Stimulated activated CD4-positive, alpha-beta T cell treated with anti-CD3 and anti-CD28 coated beads, Interleukin-15, amount 100 ng/mL, for 24 hours (primary cell): ENCODE measurements around the gene AMDHD1.
A peak's percentile ranks its signal among the peaks of the same experiment; 100 is the strongest.

Experiments
- DNase-seq: peaks from one replicate; pipeline ENCODE4 v3.0.0-alpha.2; 2020

Gene AMDHD1

DNA sequence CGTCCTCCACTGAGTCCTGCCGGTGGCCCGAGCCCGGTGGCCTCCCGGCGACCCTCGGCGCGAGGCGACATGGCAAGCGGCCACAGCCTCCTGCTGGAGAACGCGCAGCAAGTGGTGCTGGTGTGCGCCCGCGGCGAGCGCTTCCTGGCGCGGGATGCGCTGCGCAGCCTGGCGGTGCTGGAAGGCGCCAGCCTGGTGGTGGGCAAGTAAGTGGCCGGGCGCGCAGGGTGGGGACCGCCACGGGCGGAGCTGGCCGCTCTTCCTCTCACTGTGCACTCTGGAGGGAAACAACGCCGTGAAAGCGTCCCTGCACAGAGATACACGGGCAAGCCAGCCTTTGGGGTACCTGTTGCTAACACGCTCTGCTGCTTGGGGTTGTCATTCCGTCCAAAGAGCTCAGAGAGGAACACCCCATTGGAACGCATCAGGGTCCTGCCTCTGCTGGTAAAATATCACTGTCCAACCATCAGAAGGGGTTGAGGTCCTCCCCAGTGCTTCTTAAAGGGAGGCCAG lies at the start of gene AMDHD1:
TSS of gene AMDHD1 (plus strand) at position 2 of the 513 bp plus-strand sequence. CDS start at position 70, 68 bp downstream.
- DNase-seq, result peak; percentile 77

GRCh38 chr12:95896846-95897245 lies 46.3 kb upstream of the AMDHD1 start:
- DNase-seq, result no peak

DNA sequence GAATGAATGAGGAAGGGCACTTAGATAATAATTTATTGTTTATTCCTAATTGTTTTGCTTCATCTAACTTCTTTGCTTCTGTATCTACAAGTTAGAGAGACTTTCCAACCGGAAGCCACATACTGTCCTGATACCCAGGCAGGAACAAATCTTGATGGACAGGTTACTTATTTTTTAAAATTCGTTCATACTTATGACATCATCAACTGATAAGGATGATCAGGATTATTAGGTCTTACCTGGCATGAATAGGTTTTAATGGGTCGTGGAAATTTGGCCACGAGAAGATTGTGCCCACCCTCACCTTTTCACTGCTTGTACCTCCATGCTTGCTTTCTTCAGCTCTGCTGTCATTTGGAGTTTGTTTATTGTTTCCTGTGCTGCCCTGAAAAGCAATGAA lies 45.0 kb upstream of the AMDHD1 start:
- no peak for DNase-seq

GRCh38 chr12:95908573-95908972 lies 34.6 kb upstream of the AMDHD1 start:
- DNase-seq, result no peak

- no peak for DNase-seq
Measured at GRCh38 chr12:95909871-95910270, 33.3 kb upstream of the AMDHD1 start.

DNA sequence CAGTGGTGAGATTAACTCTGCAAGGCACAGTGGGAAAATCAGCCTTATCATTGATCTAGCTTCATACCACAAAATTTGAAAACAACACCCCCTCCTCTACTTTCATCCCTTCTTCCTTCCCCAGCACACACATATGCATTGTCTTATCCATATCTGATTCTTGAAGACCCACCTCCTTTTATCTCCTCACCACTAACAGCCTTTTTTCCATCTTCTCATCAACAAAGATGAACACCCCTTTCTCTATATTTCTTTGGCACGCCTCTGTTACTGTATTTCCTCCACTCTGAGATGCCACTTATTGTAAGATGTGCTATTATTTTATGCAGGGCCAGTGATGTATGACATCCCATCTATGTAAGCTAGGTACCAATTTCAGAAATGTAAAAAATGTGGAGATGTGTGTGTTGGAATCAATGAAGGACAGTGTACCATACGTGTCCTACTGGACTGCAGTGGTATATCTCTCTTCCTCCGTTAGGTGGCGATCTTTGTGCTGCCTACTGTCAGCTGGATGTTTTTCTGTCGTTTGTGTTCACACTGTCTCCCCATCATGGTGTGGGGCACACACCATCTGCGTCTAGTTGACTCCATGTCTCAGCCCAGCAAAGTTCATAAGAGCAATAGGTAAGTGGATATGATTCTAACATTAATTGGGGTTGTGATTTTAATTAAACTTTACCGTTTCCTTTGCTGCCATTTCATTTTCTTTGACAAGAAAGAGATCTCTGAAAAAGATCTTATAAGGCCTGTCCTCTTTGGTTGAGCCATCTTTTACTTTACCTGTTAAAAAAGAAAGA lies 24.7 kb upstream of the AMDHD1 start:
- DNase-seq, result peak; percentile 45

DNA sequence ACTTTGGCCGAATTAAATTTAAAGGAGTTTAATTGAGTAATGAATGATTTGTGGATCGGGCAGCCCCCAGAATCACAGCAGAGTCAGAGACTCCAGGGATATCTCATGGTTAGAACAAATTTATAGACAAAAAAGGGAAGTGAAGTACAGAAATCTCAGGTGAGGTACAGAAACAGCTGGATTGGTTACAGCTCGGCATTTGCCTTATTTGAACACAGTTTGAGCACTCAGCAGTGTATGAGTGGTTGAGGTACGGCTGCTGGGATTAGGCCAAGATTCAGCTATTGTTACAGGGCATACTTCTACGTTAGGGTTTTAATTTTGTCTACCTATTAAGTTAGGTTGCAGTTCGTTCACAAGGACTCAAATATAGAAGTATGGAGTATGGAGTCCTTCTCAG lies 24.0 kb upstream of the AMDHD1 start:
- DNase-seq, result no peak

DNA sequence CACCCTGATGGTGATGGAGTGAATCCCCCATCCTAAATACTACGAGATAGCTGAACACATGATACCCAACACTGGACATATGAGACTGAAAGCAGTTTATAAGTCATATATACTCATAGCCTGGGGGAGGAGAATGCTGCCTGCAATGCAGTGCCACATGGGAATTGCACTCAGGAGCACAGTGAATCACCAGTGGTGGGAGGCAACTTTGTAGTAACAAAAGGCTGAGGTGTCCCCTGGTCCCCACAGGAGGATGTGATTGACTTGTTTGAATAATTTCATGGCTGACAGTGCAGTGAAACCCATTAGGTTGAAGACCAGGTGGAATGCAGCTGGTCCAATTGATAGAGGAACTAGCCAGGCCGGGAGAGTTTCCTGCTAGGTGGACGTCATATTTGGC lies 20.9 kb upstream of the AMDHD1 start:
- DNase-seq, result no peak

DNA sequence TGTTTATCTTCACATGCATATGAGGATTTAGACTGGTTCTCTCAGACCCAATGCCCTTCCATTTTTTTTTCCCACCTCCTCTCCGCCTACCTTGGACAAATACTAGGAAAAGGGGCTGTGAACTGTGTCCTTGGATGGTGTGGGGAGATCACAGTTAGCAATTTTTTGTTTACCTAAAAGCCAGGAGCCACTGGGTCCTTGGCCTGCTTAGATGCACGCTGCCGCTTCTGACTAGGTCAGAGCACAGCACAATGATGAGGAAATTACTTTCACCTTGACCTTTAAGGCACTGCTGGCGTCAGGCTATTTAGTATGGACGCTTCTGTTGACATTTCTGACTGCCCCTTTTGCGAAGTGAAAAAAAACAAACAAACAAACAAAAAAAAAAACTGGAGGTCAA lies 2.6 kb upstream of the AMDHD1 start:
- no peak for DNase-seq

DNA sequence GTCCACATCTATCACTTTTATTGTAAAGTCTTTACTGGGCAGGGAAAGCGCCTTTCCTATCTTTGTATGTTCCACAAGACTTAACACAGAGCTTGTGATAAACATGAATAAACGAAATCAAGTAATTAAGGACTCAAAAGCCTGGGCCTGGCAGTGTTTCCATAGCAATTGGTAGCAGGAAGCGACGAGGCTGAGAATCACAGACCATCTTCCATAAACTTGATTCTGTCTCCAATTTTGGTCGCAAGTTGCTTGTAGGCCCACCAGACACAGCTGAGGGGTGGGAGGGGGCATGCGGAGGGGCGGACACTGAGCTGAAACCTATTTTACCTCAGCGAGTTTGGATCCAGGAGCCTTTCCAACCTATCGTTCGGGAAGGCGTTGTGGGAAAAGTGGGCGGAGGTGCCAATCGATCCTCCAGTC lies 1.0 kb upstream of the AMDHD1 start:
- DNase-seq, result no peak

DNA sequence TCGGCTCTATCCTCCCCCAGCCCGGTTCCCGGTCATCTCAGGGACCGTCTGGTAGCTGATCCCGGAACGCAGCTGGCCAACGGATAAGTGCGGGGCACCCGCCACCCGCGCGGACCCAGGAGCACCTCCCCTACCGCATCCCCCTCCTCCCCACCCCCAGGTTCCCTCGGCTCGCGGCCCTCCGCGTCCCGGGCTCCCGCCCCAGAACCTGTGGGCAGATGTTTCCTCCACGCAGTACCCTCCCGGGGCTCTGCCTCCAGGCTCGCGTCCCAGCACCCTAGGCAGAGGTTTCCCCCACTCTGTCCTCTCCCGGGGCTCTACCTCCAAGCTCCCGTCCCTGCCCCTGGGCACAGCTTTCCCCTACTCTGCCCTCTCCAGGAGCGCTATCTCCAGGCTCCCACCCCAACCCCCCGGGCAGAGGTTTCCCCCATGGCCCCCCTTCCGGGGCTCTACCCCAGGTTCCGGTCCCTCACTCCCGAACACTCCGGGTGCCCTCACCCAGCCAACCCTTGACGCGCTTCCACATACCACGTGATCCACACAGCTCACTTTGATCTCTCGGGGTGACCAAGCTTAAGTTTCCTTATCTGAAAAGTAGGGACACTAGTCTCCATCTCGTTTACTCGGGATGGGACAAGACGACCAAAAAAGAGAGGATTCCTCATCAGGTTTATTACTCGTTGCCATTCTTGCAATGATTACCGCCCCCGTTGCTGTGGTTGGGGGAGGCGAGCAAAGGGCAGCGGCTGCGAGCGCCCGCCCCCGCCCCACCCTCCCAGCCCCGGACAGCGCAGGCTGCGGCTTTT lies 404 bp upstream of the AMDHD1 start, which contains the start of gene CCDC38:
TSS of gene CCDC38 (minus strand) at position 91 of the 806 bp plus-strand sequence. CDS start 6,105 bp downstream, outside the sequence.
- DNase-seq, result peak; percentile 91

DNA sequence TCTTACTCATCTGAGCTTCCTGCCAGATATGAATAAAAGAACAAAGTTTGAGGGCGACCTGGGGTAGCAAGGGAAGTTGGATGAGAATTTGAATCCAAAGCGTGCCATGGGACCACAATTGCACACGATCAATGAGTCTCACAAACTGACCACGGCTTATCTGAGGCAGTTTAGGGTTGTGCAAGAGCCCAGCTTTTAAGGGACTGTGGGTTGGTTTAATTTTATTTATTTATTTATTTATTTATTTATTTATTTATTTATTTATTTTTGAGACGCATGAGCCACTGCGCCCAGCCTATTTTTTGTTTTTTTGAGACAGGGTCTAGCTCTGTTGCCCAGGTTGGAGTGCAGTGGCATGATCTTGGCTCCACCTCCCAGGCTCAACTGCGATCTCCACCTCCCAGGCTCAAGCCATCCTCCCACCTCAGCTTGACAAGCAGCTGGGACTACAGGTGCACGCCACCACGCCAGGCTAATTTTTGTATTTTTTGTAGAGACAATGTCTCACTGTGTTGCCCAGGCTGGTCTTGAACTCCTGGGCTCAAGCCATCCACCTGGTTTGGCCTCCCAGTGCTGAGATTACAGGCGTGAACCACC lies 1.1 kb downstream of the AMDHD1 start:
- DNase-seq, result no peak

DNA sequence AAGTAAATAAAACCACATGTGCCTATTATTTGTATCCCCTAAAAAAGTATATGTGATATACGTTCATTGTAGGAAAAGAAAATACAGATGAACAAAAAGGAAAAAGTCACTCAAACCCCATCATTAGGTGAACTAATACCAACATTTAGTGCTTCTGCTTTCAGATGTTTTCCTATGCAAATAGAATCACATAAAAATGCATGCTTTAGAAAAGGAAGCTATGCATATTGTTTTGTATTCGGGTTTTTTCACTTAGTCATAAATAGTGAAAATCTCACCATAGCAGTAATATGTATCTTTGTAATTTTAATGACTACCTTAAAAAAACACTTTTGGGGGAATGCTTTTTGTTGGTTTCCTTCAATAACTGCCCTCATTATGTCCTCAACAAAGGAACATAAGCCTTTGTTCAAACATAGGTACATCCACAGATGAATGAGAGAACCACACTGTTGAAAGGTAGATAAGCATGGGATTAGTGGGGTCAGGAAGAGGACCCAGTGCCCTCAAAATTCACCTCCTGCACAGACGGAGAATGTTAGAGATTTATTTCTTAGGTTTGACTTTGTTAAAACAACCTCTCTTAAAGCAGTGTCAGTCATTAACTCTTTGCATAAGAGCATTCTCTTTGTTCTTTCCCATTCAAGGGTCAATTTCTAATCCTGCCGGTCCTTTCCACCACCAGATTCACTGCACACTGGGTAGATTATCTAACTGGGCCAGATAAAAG lies 6.5 kb downstream of the AMDHD1 start:
- DNase-seq, result no peak

- DNase-seq, result no peak
Measured at GRCh38 chr12:95951515-95951914, 8.4 kb downstream of the AMDHD1 start.

DNA sequence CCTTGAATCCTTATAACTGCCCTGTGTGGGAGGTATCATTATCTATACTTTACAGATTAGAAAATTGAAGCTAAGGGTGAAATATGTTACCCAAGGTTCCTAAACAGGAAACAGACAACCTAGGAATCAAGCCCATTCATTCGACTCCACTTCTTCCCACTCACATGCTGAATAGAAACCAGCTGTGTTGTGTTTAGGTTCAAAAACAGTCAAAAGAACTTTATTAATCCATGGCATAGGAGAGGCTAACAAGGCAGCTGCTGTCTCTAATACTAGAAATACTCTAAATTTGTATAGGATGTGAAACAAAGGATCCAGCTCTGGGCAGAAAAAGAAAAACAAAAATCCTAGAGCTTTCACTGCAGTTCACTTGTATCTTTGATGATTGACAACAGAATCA lies 9.9 kb downstream of the AMDHD1 start:
- no peak for DNase-seq

GRCh38 chr12:95955549-95956159 lies 12.5 kb downstream of the AMDHD1 start:
- DNase-seq, result no peak

GRCh38 chr12:95956557-95957145 lies 13.5 kb downstream of the AMDHD1 start:
- DNase-seq, result no peak

DNA sequence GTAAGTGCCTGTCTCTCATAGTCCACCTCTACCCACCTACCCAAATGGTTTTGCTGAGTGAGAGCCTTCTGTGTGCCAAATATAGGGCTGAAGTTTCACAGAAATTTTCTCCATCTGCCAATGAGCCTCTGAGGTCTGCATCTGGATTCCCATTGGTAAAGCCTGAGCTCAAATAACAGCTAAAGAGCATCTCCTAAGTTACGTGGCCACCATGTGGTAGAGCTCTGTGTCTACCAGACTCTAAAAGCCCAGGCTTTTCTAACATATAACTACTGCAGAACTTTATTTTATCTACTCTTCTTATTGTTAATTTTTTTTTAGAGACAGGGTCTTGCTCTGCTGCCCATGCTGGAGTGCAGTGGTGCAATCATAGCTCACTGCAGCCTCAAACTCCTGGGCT lies 16.0 kb downstream of the AMDHD1 start:
- no peak for DNase-seq

DNA sequence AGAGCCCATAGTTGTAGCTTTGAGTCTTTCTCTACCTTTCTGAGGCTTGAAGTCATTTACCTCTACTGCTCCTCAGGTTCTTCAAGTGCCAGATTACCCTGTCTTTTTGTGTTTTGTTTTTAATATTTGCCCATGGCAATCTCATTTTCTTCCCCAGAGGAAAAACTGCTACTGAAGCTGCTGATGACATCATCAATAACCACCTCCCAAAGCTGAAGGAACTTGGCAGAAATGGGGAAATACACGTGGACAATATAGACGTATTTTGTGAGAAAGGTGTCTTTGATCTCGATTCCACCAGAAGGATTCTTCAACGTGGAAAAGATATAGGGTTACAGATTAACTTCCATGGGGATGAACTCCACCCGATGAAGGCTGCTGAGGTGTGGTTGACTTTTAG lies 17.1 kb downstream of the AMDHD1 start:
- no peak for DNase-seq

GRCh38 chr12:95962222-95962621 lies 19.1 kb downstream of the AMDHD1 start:
- DNase-seq, result no peak

GRCh38 chr12:95963096-95963495 lies 20.0 kb downstream of the AMDHD1 start:
- DNase-seq, result no peak
